PFSK-1 (cell line): ENCODE results near the gene NTN1.
A peak's percentile ranks its signal among the peaks of the same experiment; 100 is the strongest.

Experiments used
- FOXP2 ChIP-seq: optimal IDR thresholded peaks from 2 replicates; pipeline ENCODE3; 2011; ENCODE audit warnings: borderline replicate concordance, control low read depth, inconsistent platforms; ENCODE audit not compliant: insufficient read depth; ENCODE audit errors: extremely low read length, extremely low read depth
- POLR2AphosphoS5 ChIP-seq: IDR thresholded peaks from 2 replicates; pipeline ENCODE4 v1.6.1; 2012; ENCODE audit warnings: low read depth, mild to moderate bottlenecking, control low read depth, low read length, moderate library complexity
- SIN3A ChIP-seq: IDR thresholded peaks from 2 replicates; pipeline ENCODE4 v1.6.1; 2012; ENCODE audit warnings: mild to moderate bottlenecking, low read length, moderate library complexity, borderline replicate concordance; ENCODE audit not compliant: insufficient read depth
- TAF1 ChIP-seq: IDR thresholded peaks from 2 replicates; pipeline ENCODE4 v1.6.1; 2012; ENCODE audit warnings: low read length, control low read depth, borderline replicate concordance; ENCODE audit not compliant: insufficient read depth
- TF ChIP-seq, protein P1 (sequence below), 2 experiments: IDR thresholded peaks; 2 replicates each; pipeline versions ENCODE4 v1.6.1 to v1.8.0; 2011 to 2012; ENCODE audit warnings: low read depth in 2 of 2, low read length in 2 of 2, control low read depth in 1 of 2, inconsistent platforms in 1 of 2, mild to moderate bottlenecking in 1 of 2, moderate library complexity in 1 of 2; ENCODE audit not compliant: insufficient read depth in 1 of 2

Gene NTN1

DNA sequence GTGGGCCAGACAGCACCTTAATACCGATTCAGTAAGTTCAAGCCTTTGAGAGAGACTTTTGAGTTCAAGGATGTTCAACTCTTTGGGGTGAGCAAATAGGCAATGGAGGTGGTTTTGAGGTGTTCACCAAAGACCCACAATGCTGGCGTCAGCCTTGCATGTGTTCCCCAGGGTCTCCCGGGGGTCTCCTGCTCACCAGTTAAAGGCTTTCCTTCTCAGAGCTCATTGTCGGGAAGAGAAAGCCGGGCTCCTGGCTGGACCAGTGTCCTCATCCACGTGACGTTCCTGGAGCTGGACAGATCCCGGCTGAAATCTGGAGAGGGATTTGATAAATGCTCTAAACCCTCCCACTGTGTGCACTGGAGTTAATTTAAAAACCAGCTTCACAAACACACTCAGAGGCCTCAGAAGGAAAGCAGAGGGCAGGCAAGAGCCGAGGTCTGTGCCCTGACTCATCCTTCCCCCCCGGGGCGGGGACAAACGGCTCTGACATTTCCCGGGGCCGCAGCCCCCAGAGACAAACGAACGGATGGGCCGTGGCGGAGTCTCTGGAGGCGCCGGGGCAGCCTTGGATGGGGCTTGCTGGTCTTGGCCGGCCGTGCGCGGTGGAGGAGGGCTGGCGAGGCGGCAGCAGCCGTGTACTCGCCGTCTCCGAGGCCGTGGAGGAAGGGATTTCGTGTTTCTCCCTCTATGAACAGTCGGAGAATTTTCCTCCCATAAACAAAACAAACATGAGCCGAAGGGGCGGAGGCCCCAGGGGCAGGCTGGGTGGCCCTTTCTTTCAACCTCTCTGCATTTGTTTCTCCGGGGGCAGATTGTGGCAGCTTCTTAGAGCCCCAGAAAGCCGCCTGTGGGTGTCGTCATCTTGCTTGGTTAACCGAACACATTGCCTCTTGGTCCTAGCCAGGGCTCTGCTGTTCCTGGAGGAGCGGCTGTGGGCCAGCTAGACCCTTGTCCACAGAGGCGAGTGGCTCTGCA is 94.2 kb downstream of the NTN1 start:
- no peak for TF ChIP-seq TAF1
- no peak for TF ChIP-seq POLR2AphosphoS5
- TF ChIP-seq FOXP2 = no peak
- TF ChIP-seq, protein P1, sequence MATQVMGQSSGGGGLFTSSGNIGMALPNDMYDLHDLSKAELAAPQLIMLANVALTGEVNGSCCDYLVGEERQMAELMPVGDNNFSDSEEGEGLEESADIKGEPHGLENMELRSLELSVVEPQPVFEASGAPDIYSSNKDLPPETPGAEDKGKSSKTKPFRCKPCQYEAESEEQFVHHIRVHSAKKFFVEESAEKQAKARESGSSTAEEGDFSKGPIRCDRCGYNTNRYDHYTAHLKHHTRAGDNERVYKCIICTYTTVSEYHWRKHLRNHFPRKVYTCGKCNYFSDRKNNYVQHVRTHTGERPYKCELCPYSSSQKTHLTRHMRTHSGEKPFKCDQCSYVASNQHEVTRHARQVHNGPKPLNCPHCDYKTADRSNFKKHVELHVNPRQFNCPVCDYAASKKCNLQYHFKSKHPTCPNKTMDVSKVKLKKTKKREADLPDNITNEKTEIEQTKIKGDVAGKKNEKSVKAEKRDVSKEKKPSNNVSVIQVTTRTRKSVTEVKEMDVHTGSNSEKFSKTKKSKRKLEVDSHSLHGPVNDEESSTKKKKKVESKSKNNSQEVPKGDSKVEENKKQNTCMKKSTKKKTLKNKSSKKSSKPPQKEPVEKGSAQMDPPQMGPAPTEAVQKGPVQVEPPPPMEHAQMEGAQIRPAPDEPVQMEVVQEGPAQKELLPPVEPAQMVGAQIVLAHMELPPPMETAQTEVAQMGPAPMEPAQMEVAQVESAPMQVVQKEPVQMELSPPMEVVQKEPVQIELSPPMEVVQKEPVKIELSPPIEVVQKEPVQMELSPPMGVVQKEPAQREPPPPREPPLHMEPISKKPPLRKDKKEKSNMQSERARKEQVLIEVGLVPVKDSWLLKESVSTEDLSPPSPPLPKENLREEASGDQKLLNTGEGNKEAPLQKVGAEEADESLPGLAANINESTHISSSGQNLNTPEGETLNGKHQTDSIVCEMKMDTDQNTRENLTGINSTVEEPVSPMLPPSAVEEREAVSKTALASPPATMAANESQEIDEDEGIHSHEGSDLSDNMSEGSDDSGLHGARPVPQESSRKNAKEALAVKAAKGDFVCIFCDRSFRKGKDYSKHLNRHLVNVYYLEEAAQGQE (IDR thresholded peaks at IDR 0.05; ENCODE audit: insufficient read depth in 1 of 2, low read depth in 2 of 2, low read length in 2 of 2) = peak; percentile 63 to 84; a peak in 3 of 4 replicates

DNA sequence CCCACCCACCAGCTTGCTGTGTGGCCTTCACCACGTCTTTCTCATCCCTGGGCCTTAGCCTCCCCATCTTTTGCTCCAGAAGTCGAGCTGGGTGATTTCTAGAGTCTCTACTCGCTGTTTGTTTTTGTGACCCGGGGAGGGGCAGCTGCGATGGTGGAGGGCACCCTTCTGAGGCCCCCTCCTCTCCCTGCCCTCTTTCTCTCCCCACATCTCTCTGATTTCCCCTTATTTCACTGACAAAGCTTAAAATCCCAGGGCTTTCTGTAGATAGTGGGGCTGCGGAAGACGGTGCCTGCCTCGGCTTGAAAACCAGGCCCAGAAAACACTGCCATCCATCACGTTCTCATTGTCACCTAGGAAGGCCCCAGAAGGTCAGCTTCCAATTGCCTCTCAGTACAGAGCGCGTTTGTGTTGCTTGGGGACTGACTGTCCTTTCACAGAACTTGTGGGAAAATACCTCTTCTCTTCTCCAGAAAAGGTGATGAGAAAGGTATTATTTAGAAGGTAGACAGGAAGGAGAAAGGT is 95.1 kb downstream of the NTN1 start:
- TF ChIP-seq TAF1 = no peak
- no peak for TF ChIP-seq POLR2AphosphoS5
- TF ChIP-seq, protein P1 (IDR thresholded peaks at IDR 0.05; ENCODE audit: insufficient read depth in 1 of 2, low read depth in 2 of 2, low read length in 2 of 2) = no peak
- no peak for TF ChIP-seq FOXP2
- TF ChIP-seq SIN3A = no peak

DNA sequence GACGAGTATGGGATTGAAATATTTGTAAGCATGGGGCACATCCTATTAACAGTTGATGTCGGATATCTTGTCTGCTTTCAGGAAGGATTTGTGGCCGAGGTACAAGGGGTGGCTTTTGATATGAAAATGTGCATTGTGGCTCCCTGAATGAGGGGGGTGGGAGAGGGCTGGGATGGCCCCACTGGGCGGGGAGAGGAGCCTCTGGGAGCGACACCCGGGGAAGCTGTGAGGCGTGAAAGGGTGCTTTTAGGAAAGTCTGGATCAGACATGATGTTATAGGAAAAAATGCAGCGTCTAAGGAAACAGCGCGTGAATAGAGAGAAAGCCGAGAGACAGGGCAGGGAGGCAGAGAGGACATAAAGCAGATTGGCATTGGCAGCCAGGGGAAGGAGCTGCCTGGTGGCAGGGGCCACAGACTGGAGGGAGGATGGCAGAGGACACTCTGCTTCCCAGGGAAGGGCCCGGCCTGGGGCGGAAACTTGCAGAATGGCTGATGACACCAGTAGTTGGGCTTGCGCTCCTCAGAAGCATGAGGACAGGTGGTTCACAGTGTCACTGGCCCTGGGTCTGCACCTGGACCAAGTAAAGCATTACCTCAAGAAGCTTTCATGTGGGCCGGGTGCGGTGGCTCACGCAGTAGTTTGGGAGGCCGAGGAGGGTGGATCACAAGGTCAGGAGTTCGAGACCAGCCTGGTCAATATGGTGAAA is 95.7 kb downstream of the NTN1 start:
- TF ChIP-seq FOXP2 (no peak), TAF1 (no peak), SIN3A (no peak), POLR2AphosphoS5 (no peak)
- TF ChIP-seq, protein P1 (IDR thresholded peaks at IDR 0.05; ENCODE audit: insufficient read depth in 1 of 2, low read depth in 2 of 2, low read length in 2 of 2) = no peak

DNA sequence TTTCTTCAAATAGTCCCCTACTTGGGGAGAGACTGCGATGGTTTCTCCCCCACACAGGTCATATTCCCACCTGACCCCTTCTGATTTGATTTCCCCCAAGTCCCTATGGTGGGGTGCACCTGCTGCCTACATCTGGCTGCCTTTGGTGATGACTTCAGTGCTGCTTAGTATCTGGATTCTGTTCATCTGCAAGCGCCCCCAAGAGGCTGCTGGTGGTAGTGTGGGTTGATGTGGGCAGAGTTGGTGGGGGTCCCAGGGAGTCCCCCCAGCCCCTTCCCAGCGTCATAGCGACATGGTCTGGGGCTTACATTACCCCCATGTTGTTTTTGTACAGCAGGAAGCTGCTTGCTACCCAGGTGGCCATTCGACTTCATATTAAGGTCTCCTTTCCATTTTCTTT is 99.2 kb downstream of the NTN1 start:
- no peak for TF ChIP-seq POLR2AphosphoS5
- TF ChIP-seq TAF1 = no peak
- TF ChIP-seq, protein P1 (IDR thresholded peaks at IDR 0.05; ENCODE audit: insufficient read depth in 1 of 2, low read depth in 2 of 2, low read length in 2 of 2) = no peak
- TF ChIP-seq SIN3A = no peak
- no peak for TF ChIP-seq FOXP2
